ENCODE results near the gene RBM39.
"Not testable (repeated sequence)": the region's sequence is repeated elsewhere in the genome, so short reads cannot be mapped to it uniquely, and the experiment has no call there.

RBM39 gene

GRCh38 chr20:35726842-35727711 is 15.0 kb downstream of the RBM39 start:
- no peak for DNase-seq (ENCODE audit: low read depth)

DNA sequence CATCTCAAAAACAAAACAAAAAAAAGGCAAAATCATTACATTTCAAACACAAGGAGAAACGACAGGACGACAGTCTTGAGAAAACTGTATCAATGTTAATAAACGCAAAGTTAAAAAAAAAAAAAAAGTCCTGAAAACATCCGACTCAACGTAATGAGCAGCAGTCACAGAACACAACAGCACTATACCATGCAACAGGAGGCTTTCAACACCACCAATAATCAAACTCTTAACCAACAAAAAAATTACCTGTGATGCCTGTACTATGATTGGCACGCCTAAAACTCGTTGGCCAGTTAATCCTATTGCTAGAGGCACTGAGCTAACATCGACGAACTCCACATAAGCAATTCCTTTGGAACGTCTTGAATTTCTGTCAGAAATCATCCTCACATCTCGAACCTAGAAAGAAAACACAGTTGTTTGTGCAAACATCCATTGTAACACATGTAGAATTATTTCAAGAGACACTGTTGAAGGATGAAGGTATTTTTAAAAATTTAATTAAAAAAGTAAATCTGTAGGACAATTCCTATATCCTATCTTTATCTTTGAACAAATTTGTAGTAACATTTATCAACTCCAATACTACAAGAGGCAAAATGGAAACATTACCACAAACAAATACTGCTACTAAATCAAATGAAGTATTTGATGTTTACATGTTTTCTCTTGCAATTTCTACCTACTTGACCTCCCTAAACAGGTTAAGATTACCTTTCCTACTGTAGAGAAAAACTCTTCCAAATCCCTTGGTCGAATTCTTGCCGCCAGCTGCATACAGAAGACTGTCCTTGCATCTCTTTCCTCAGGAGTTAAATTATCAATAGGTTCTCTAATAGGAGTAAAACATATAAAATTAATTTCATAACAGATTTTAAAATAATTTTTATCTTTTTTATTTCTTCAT is 17.5 kb downstream of the RBM39 start:
- DNase-seq (ENCODE audit: low read depth), result no peak

DNA sequence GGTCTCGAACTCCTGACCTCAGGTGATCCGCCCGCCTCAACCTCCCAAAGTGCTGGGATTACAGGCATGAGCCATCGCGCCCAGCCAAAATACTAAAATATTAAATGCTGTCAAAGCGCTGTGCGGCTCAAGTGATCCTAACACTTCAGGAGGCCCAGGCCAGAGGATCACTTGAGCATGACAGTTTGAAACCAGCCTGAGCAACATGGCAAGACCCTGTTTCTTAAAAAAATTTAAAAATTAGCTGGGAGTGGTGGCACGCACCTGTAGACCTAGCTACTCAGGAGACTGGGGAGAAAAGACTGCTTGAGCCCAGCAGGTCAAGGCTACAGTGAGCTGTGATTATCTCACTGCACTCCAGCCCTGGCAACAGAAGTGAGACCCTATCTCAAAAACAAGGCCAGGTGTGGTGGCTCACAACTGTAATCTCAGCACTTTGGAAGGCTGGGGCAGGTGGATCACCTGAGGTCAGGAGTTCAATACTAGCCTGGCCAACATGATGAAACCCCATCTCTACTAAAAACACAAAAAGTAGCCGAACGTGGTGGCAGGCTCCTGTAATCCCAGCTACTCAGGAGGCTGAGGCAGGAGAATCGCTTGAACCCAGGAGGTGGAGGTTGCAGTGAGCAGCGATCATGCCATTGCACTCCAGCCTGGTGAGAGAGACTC is 18.3 kb downstream of the RBM39 start:
- not testable (repeated sequence) for DNase-seq (ENCODE audit: low read depth)

- DNase-seq (ENCODE audit: low read depth), result not testable (repeated sequence)
These were observed 18.8 kb downstream of the RBM39 start for GRCh38 chr20:35723275-35723639.

- no peak for DNase-seq (ENCODE audit: low read depth)
These were observed 20.4 kb downstream of the RBM39 start for GRCh38 chr20:35721621-35722020.

DNA sequence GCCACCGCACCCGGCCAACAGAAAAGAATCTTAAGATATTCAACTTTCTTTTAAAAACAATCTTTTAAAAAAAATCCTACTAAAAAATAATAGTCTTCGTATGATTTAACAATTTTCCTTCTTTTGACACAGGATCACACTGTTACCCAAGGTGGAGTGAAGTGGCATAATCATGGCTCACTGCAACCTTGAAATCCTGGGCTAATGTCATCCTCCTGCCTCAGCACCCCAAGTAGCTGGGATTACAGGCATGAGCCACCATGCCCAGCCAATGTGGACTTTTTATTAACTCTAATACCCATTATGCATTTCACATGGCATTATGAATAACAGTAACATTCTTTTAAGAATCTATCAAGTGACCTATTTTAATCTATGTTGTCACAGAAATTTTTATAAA is 20.8 kb downstream of the RBM39 start:
- no peak for DNase-seq (ENCODE audit: low read depth)

DNA sequence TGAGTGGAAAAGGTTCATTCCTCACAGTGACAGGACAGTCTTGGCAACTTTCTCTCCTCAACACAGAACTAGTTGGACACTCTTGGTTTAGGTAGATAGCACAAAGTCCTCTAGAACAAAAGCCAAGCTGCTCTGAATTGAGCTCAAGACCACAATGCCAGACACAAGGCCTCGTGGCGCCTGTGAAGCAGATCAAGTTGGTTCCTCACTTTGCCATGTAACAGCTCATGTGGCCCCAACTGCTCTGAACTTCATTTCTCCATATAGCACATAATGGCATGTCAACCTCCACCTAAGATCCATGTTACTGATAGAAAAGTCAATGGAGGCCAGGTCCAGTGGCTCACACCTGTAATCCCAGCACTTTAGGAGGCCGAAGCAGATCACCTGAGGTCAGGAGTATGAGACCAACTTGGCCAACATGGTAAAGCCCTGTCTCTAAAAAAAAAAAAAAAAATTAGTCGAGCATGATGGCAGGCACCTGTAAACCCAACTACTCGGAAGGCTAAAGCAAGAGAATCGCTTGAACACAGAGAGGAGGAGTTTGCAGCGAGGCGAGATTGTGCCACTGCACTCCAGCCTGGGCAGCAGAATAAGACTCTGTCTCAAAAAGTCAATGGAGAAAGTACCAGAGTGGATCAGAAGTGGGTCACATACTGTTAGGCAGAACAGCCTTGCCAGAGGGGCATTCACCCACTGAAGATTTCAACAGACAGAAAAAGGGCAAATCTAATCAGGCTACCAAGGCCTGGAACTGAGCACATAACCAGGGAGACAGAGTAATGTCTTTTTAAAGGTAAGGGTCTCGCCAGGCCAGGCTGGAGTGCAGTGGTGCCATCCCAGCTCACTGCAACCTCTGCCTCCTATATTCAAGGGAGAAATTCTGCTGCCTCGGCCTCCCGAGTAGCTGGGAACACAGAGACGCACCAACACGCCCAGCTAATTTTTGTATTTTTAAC is 21.6 kb downstream of the RBM39 start:
- no peak for DNase-seq (ENCODE audit: low read depth)

DNA sequence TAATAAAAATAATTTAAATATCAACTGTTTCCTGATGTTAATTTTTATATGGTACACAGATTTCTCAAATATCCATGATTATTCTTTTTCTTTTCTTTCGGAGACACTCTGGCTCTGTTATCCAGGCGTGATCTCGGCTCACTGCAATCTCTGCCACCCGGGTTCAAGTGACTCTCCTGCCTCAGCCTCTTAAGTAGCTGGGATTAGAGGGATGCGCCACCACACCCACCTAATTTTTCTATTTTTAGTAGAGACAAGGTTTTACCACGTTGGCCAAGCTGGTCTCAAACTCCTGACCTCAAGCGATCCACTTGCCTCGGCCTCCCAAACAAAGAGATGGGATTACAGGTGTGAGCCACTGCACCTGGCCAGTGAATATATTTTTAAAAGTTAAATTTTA is 22.3 kb downstream of the RBM39 start:
- no peak for DNase-seq (ENCODE audit: low read depth)

DNA sequence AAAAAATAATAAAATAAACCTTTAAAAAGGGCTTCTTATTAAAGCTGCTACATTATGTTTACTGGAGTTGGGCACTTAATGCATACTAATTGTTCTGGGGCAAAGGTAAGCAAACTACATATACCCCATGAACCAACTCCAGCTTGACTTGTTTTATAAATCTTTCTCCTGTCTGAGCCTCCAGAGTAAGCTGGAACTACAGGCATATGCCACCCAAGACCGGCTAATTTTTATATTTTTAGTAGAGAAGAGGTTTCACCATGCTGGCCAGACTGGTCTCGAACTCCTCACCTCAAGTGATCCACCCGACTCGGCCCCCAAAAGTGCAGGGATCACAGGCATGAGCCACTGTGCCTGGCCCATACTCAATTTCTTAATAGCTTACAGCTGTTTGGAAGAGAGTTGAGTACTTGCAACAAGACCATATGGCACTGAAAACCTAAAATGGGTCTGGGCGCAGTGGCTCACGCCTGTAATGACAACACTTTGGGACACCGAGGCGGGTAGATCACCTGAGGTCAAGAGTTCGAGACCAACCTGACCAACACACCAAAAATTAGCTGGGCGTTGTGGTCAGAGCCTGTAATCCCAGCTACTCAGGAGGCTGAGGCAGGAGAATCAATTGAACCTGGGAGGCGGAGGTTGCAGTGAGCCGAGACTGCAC is 23.0 kb downstream of the RBM39 start:
- no peak for DNase-seq (ENCODE audit: low read depth)

GRCh38 chr20:35718321-35718720 is 23.7 kb downstream of the RBM39 start:
- not testable (repeated sequence) for DNase-seq (ENCODE audit: low read depth)

DNA sequence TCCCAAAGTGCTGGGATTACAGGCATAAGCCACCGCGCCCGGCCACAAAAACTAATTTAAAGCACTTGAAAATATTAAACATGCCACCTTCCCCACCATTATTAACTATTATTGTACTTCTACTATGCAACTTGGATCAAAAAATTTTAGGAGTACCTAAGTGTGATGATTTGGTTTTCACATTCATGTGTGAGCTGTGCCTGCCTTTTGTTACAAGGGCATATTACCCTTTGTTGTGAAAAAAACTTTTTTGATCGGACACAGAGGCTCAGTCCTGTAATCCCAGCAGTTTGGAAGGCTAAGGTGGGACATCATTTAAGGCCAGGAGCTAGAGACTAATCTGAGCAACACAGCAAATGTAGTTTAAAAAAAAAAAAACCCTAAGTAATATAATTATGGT is 25.7 kb downstream of the RBM39 start:
- no peak for DNase-seq (ENCODE audit: low read depth)

- DNase-seq (ENCODE audit: low read depth), result no peak
These were observed 26.4 kb downstream of the RBM39 start for GRCh38 chr20:35715652-35716051.

DNA sequence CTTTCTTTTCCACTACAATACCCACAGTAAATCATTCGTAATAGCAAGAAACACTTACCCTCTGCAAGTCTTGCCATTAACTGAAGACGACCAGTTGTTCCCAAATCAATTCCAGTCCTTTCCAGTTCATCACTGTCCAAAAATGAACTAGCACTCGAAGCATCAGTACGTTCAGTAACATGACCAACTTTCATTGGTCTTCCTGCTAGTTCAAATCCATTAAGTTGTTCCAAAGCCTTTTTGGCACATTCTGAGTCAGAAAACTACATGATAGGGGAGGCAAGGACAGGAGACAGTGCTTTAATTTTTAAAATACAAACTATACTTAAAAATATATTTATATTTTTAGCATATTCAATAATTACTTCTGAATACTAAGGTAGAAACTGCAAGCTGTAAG is 27.9 kb downstream of the RBM39 start:
- no peak for DNase-seq (ENCODE audit: low read depth)

- DNase-seq (ENCODE audit: low read depth), result not testable (repeated sequence)
These were observed 28.9 kb downstream of the RBM39 start for GRCh38 chr20:35713120-35713519.

DNA sequence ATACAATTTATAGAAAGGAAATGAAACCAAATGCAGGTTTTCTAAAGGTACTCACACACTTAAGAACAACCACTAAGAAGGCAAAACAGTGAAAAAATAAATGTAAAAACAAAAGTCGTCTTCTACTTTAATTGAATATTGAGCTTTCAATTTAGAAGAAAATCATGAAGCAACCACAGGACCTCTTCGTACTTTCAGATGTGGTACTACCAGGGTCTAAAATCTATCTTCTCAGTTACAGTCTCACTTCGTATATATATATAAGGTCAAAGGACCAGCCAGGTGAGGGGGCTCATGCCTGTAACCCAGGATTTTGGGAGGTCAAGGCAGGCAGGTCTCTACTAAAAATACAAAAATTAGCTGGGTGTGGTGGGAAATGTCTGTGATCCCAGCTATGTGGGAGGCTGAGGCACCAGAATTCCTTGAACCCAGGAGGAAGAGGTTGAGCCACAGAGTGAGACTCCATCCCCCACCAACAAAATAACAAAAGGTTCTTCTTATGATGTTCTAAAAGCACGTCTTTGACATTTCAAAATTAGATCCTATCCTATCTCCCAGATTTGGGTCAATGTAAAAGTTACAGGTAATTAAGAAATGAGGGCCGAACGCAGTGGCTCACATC is 30.4 kb downstream of the RBM39 start:
- DNase-seq (ENCODE audit: low read depth), result no peak

DNA sequence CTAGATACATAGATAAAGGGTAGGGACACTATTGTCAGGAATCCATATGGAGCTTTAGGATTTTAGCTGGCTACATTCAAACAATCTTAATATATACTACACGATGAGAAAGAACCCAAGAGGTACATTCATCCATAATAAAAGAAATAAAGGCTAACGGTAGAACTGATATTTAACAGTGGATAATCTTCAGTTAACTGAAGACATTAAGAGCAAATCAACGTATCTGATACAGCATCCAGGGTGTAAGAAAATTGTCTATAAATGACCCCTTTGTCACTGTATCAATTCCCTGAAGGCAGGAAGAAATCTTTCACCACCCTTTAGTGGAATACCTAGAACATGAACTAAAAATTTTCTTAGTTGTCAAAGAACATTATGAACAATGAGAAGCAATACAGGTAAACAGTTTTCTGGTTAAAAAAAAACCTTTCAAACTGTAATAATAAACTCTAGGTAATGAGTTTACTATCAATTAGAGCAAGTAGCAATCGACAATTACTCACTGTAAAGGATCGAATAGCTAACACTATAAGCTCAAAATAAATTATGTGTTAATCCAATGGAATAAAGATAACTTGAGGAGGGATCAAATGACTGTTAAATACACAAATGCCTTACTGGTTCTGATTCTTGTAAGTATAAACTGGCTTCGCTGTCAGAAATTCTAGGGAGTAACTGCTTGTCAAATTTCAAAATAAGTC is 31.0 kb downstream of the RBM39 start:
- DNase-seq (ENCODE audit: low read depth), result no peak

GRCh38 chr20:35710039-35710438 is 32.0 kb downstream of the RBM39 start:
- DNase-seq (ENCODE audit: low read depth), result no peak

- no peak for DNase-seq (ENCODE audit: low read depth)
These were observed 32.8 kb downstream of the RBM39 start for GRCh38 chr20:35709259-35709658.

GRCh38 chr20:35708502-35708901 is 33.6 kb downstream of the RBM39 start:
- no peak for DNase-seq (ENCODE audit: low read depth)
